Activated T-cell treated with anti-CD3 and anti-CD28 coated beads, Interleukin-2, amount 50 U/mL, for 48 hours (primary cell): ENCODE data around the gene ARX.

Experiments used
- DNase-seq, 2 experiments: peaks; one replicate each; pipeline ENCODE4 v3.0.0-alpha.2; 2020

ARX gene

GRCh38 chrX:25015486-25016360 is at the start of gene ARX:
TSS of gene ARX (minus strand) at chrX:25015965. CDS start at chrX:25015737, 228 bp downstream.
- peak in 1 of 2 experiments; percentile 37 for DNase-seq

- no peak for DNase-seq
These were observed 43.5 kb upstream of the ARX start for GRCh38 chrX:25059273-25059672.

- no peak for DNase-seq
These were observed 37.2 kb upstream of the ARX start for GRCh38 chrX:25052798-25053534.

GRCh38 chrX:25049971-25050370 is 34.2 kb upstream of the ARX start:
- DNase-seq: no peak

GRCh38 chrX:25049357-25049756 is 33.6 kb upstream of the ARX start:
- no peak for DNase-seq

GRCh38 chrX:25048178-25048577 is 32.4 kb upstream of the ARX start:
- DNase-seq: no peak

GRCh38 chrX:25043192-25043591 is 27.4 kb upstream of the ARX start:
- DNase-seq: no peak

- DNase-seq: no peak
These were observed 23.3 kb upstream of the ARX start for GRCh38 chrX:25039036-25039435.

- DNase-seq: no peak
These were observed 19.1 kb upstream of the ARX start for GRCh38 chrX:25034889-25035288.

GRCh38 chrX:25029288-25029825 is 13.6 kb upstream of the ARX start:
- no peak for DNase-seq

- DNase-seq: no peak
These were observed 13.0 kb upstream of the ARX start for GRCh38 chrX:25028726-25029125.

- DNase-seq: no peak
These were observed 10.8 kb upstream of the ARX start for GRCh38 chrX:25026576-25026975.

- DNase-seq: no peak
These were observed 9.8 kb upstream of the ARX start for GRCh38 chrX:25025615-25026014.

GRCh38 chrX:25023908-25024307 is 8.1 kb upstream of the ARX start:
- DNase-seq: no peak

GRCh38 chrX:25022499-25023325 is 6.9 kb upstream of the ARX start:
- no peak for DNase-seq

- DNase-seq: peak; percentile 52 to 59
These were observed 5.2 kb upstream of the ARX start for GRCh38 chrX:25020905-25021449.

- DNase-seq: no peak
These were observed 4.7 kb upstream of the ARX start for GRCh38 chrX:25020391-25020904.

- DNase-seq: no peak
These were observed 4.1 kb upstream of the ARX start for GRCh38 chrX:25019707-25020390.

- no peak for DNase-seq
These were observed 2.9 kb upstream of the ARX start for GRCh38 chrX:25018682-25019081.

GRCh38 chrX:25017667-25018247 is 2.0 kb upstream of the ARX start:
- no peak for DNase-seq

GRCh38 chrX:25016938-25017598 is 1.3 kb upstream of the ARX start:
- DNase-seq: no peak
